Activated B cell treated with CpG ODN at 0.5 μM for 24 hours (primary cell): Measurements from ENCODE around the gene UNCX. TPM values are rescaled to one million over a fixed set of nuclear protein-coding genes. Genes with fewer than 3 reads are reported as not detected.

Experiments
- ATAC-seq: fragments of 200-7000 bp; cut with Tn5 transposase; one replicate; pipeline ENCODE4 v1.10.0; 2021; ENCODE audit warnings: low read depth, mild to moderate bottlenecking, moderate library complexity
- CTCF ChIA-PET: fragments of 350-600 bp; sonication (Branson Sonifier 250); formaldehyde crosslinking; loops from one replicate; lab custom pipeline; 2021; ENCODE audit warnings: antibody characterized with exemption; lab: Charles Lee
- POLR2A ChIA-PET: fragments of 350-600 bp; sonication (Branson Sonifier 250); formaldehyde crosslinking; loops from one replicate; lab custom pipeline; 2021; ENCODE audit warnings: antibody characterized with exemption; lab: Charles Lee
- DNase-seq: peaks from one replicate; pipeline ENCODE4 v3.0.0; 2022
- H3K27ac Mint-ChIP-seq: one replicate; pipeline ENCODE4 v1.8.0; 2020; ENCODE audit warnings: mixed read lengths
- H3K27me3 Mint-ChIP-seq: one replicate; pipeline ENCODE4 v1.8.0; 2021; ENCODE audit warnings: mixed read lengths
- H3K36me3 Mint-ChIP-seq: one replicate; pipeline ENCODE4 v1.8.0; 2021; ENCODE audit warnings: low read depth, mixed read lengths
- H3K4me1 Mint-ChIP-seq: one replicate; pipeline ENCODE4 v1.8.0; 2021; ENCODE audit warnings: mixed read lengths
- H3K4me3 Mint-ChIP-seq: one replicate; pipeline ENCODE4 v1.8.0; 2020; ENCODE audit warnings: mild to moderate bottlenecking, mixed read lengths
- H3K9me3 Mint-ChIP-seq: one replicate; pipeline ENCODE4 v1.8.0; 2020; ENCODE audit warnings: mixed read lengths
- intact Hi-C: fragments of 100-400 bp; cut with micrococcal nuclease; formaldehyde crosslinking; loops from one replicate; pipeline ENCODE4 v1.15.1; 2024
- total RNA-seq: library from RNA; stranded (reverse); gene quantifications from 2 replicates; pipeline ENCODE4 v1.2.3, GENCODE V29; 2022
- TF ChIP-seq, protein P1 (sequence below): fragments of 200-600 bp; IDR thresholded peaks from one replicate; pipeline ENCODE4 v1.8.0; 2022; ENCODE audit warnings: antibody characterized with exemption, mild to moderate bottlenecking

The UNCX gene
- total RNA-seq, 1 donor from 2014 or later, result not detected

GRCh38 chr7:1218541-1219165 lies 14.0 kb upstream of the UNCX start:
- no peak overlapping the region for H3K27ac Mint-ChIP-seq
- DNase-seq, result no peak
- peaks cover 47% of the 10 kb centered on the region for H3K27me3 Mint-ChIP-seq
- intact Hi-C loops, result no loop called here
- no peaks in the 10 kb centered on the region for H3K4me1 Mint-ChIP-seq
- no peaks in the 10 kb centered on the region for H3K36me3 Mint-ChIP-seq
- ATAC-seq, result no peak
- no peak overlapping the region for H3K4me3 Mint-ChIP-seq
- ChIA-PET POLR2A (interaction anchor here (0.5 kb wide), 1 partner anchor 18 kb away, joined by 4 read pairs; no protein-coding TSS in a partner anchor), CTCF (no interaction called here)
- peaks cover 4% of the 10 kb centered on the region for H3K9me3 Mint-ChIP-seq
- TF ChIP-seq, protein P1, sequence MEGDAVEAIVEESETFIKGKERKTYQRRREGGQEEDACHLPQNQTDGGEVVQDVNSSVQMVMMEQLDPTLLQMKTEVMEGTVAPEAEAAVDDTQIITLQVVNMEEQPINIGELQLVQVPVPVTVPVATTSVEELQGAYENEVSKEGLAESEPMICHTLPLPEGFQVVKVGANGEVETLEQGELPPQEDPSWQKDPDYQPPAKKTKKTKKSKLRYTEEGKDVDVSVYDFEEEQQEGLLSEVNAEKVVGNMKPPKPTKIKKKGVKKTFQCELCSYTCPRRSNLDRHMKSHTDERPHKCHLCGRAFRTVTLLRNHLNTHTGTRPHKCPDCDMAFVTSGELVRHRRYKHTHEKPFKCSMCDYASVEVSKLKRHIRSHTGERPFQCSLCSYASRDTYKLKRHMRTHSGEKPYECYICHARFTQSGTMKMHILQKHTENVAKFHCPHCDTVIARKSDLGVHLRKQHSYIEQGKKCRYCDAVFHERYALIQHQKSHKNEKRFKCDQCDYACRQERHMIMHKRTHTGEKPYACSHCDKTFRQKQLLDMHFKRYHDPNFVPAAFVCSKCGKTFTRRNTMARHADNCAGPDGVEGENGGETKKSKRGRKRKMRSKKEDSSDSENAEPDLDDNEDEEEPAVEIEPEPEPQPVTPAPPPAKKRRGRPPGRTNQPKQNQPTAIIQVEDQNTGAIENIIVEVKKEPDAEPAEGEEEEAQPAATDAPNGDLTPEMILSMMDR, result no peak

GRCh38 chr7:1219498-1219897 lies 13.2 kb upstream of the UNCX start:
- ChIA-PET POLR2A (no interaction called here), CTCF (no interaction called here)
- ATAC-seq, result no peak
- Mint-ChIP-seq H3K4me1 (no peaks in the 10 kb centered on the region), H3K36me3 (no peaks in the 10 kb centered on the region), H3K27ac (no peak overlapping the region), H3K27me3 (peaks cover 48% of the 10 kb centered on the region), H3K4me3 (no peak overlapping the region), H3K9me3 (peaks cover 4% of the 10 kb centered on the region)
- intact Hi-C loops, result no loop called here
- no peak for DNase-seq
- TF ChIP-seq, protein P1, result no peak

DNA sequence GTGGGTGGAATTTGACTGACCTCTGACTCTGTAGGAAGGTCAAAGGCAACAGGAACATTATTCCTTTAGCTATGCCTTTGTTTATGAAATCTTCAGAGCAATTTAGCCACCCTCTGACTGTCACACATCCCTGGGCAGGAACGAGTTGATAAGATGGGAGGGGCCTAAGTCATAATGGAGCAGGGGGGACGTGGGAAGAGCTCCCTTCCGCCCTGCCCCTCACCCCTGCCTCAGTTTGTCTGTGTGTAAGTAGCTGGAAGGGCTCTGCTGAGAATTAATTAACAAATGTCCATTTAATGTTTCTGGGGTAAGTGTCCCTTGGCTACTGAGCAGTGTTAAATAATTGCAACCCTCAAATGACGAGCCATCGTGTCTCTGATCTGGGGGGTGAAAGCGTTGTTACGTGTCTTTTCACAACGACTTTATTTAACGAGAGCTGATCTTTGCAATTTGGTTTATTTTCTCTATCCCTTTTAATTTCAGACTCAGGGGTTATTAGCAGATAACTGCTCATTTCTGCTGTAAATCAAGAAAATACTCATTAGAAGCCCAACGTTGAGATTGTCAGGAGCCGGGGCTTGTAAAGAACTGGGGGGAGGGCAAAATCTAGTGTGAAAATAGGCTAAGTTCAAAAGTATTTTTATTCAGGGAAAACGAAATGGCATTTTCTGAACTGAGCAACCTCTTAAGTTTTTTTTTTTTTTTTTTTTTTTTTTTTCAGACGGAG lies 12.5 kb upstream of the UNCX start:
- POLR2A ChIA-PET, result no interaction called here
- H3K9me3 Mint-ChIP-seq, result peaks cover 4% of the 10 kb centered on the region
- ATAC-seq (no peak), DNase-seq (no peak)
- H3K4me1 Mint-ChIP-seq, result no peaks in the 10 kb centered on the region
- no peaks in the 10 kb centered on the region for H3K36me3 Mint-ChIP-seq
- no peak overlapping the region for H3K4me3 Mint-ChIP-seq
- TF ChIP-seq, protein P1, result no peak
- intact Hi-C loops, result loop anchor here (10.0 kb wide), 1 partner anchor 1305 kb away; no protein-coding TSS in a partner anchor
- H3K27ac Mint-ChIP-seq, result no peak overlapping the region
- peaks cover 46% of the 10 kb centered on the region for H3K27me3 Mint-ChIP-seq
- CTCF ChIA-PET, result no interaction called here

GRCh38 chr7:1220977-1221745 lies 11.5 kb upstream of the UNCX start:
- no peak for ATAC-seq
- CTCF ChIA-PET, result no interaction called here
- POLR2A ChIA-PET, result no interaction called here
- H3K4me1 Mint-ChIP-seq, result no peaks in the 10 kb centered on the region
- no peaks in the 10 kb centered on the region for H3K36me3 Mint-ChIP-seq
- TF ChIP-seq, protein P1, result no peak
- peaks cover 4% of the 10 kb centered on the region for H3K9me3 Mint-ChIP-seq
- no peak overlapping the region for H3K27ac Mint-ChIP-seq
- no peak for DNase-seq
- peaks cover 52% of the 10 kb centered on the region for H3K27me3 Mint-ChIP-seq
- no peak overlapping the region for H3K4me3 Mint-ChIP-seq
- intact Hi-C loops, result loop anchor here (10.0 kb wide), 1 partner anchor 1304 kb away; no protein-coding TSS in a partner anchor
